Thyroid gland (tissue), 4 donors: Measurements from ENCODE around the gene TMEM217. TPM values are rescaled to one million over a fixed set of nuclear protein-coding genes. Genes with fewer than 3 reads are reported as not detected.
A peak's percentile ranks its signal among the peaks of the same experiment; 100 is the strongest.

Source experiments
- DNase-seq, 2 donors: peaks; one replicate each; pipeline ENCODE4 v3.0.0-alpha.2; 2019
- H3K27ac ChIP-seq, 3 donors: fragments of 200-600 bp; sonication (generic); 1 replicate in 2 of 3; 2 replicates in 1 of 3; pipeline ENCODE4 v1.5.1; 2016 to 2019; ENCODE audit warnings: mild to moderate bottlenecking in 1 of 3, moderate library complexity in 1 of 3
- H3K27me3 ChIP-seq: fragments of 200-600 bp; sonication (generic); one replicate; pipeline ENCODE4 v1.5.1; 2019
- H3K36me3 ChIP-seq, 2 donors: fragments of 200-600 bp; sonication (generic); one replicate each; pipeline ENCODE4 v1.5.1; 2016 to 2019
- H3K4me1 ChIP-seq, 2 donors: fragments of 200-600 bp; sonication (generic); one replicate each; pipeline ENCODE4 v1.5.1; 2017 to 2019
- H3K4me3 ChIP-seq, 3 donors: fragments of 200-600 bp; sonication (generic); replicated peaks in 1 of 3; 1 replicate in 2 of 3; 2 replicates in 1 of 3; pipeline ENCODE4 v1.5.1; 2016; ENCODE audit warnings: mild to moderate bottlenecking in 1 of 3
- H3K9me3 ChIP-seq: fragments of 200-600 bp; sonication (generic); one replicate; pipeline ENCODE4 v1.5.1; 2017
- POLR2A ChIP-seq, 2 donors: fragments of 450-650 bp; IDR thresholded peaks; one replicate each; pipeline ENCODE4 v1.6.1; 2017; ENCODE audit warnings: antibody characterized with exemption in 2 of 2, mild to moderate bottlenecking in 2 of 2, moderate library complexity in 1 of 2
- WGBS, 2 donors: methylation state at CpG; one replicate each; pipeline ENCODE4 v1.1.5; 2017; 5-methylcytosine and 5-hydroxymethylcytosine counted together
- intact Hi-C: fragments of 100-400 bp; cut with DNase I; formaldehyde crosslinking; loops from one replicate; pipeline ENCODE4 v1.15.1; 2023
- total RNA-seq, 4 donors: library from RNA; depleted of rRNA; stranded (reverse); fragments of >200 nt; gene quantifications; one replicate each; pipeline ENCODE4 v1.2.3, GENCODE V29; 2016
- TF ChIP-seq, protein P1 (sequence below), 6 experiments: fragments of 200-600 bp in 3 of 6; fragments of 450-650 bp in 3 of 6; sonication (generic) in 3 of 6; IDR thresholded peaks; one replicate each; pipeline ENCODE4 v1.5.1; 2016 to 2019; ENCODE audit warnings: antibody characterized with exemption in 6 of 6, mild to moderate bottlenecking in 2 of 6, inconsistent platforms in 1 of 6, moderate library complexity in 1 of 6

TMEM217 gene
- total RNA-seq, 4 donors from 2014 or later = 0.22 to 3.8 (median 1.0) TPM; not detected in 1

DNA sequence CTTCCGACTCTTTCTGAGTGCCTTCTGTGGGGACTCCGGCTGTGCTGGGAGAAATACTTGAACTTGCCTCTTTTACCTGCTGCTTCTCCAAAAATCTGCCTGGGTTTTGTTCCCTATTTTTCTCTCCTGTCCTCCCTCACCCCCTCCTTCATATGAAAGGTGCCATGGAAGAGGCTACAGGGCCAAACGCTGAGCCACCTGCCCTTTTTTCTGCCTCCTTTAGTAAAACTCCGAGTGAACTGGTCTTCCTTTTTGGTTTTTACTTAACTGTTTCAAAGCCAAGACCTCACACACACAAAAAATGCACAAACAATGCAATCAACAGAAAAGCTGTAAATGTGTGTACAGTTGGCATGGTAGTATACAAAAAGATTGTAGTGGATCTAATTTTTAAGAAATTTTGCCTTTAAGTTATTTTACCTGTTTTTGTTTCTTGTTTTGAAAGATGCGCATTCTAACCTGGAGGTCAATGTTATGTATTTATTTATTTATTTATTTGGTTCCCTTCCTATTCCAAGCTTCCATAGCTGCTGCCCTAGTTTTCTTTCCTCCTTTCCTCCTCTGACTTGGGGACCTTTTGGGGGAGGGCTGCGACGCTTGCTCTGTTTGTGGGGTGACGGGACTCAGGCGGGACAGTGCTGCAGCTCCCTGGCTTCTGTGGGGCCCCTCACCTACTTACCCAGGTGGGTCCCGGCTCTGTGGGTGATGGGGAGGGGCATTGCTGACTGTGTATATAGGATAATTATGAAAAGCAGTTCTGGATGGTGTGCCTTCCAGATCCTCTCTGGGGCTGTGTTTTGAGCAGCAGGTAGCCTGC, 83.2 kb downstream of the TMEM217 start:
- no peaks in the 10 kb centered on the region for H3K9me3 ChIP-seq
- no peaks in the 10 kb centered on the region for H3K27me3 ChIP-seq
- intact Hi-C loops = loop anchor here (5.0 to 10.0 kb wide), 2 partner anchors 38 to 290 kb away; partner anchors contain the start of gene C6orf89
- DNase-seq = no peak
- peaks cover 11 to 25% of the 10 kb centered on the region in 2 donors for H3K4me1 ChIP-seq
- 83 to 86% methylated on average over 10 of the region's 10 CpGs for WGBS, 2 donors
- no peak overlapping the region for H3K27ac ChIP-seq
- peaks cover 25 to 26% of the 10 kb centered on the region in 2 donors for H3K36me3 ChIP-seq
- no peak overlapping the region for H3K4me3 ChIP-seq
- TF ChIP-seq, protein P1, sequence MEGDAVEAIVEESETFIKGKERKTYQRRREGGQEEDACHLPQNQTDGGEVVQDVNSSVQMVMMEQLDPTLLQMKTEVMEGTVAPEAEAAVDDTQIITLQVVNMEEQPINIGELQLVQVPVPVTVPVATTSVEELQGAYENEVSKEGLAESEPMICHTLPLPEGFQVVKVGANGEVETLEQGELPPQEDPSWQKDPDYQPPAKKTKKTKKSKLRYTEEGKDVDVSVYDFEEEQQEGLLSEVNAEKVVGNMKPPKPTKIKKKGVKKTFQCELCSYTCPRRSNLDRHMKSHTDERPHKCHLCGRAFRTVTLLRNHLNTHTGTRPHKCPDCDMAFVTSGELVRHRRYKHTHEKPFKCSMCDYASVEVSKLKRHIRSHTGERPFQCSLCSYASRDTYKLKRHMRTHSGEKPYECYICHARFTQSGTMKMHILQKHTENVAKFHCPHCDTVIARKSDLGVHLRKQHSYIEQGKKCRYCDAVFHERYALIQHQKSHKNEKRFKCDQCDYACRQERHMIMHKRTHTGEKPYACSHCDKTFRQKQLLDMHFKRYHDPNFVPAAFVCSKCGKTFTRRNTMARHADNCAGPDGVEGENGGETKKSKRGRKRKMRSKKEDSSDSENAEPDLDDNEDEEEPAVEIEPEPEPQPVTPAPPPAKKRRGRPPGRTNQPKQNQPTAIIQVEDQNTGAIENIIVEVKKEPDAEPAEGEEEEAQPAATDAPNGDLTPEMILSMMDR (IDR thresholded peaks at IDR 0.05) = no peak
- TF ChIP-seq POLR2A (IDR thresholded peaks at IDR 0.05) = no peak

DNA sequence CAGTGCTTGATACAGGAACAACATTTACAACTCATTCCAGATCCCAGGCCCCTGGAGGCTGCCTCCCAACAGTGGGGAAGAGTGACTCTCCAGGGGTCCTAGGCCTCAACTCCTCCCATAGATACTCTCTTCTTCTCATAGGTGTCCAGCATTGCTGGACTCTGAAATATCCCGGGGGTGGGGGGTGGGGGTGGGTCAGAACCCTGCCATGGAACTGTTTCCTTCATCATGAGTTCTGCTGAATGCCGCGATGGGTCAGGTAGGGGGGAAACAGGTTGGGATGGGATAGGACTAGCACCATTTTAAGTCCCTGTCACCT, 83.8 kb downstream of the TMEM217 start:
- Histone ChIP-seq H3K36me3 (peaks cover 25 to 26% of the 10 kb centered on the region in 2 donors), H3K4me1 (peaks cover 11 to 26% of the 10 kb centered on the region in 2 donors), H3K4me3 (no peak overlapping the region), H3K9me3 (no peaks in the 10 kb centered on the region), H3K27ac (no peak overlapping the region), H3K27me3 (no peaks in the 10 kb centered on the region)
- DNase-seq = no peak
- WGBS, 2 donors = 81 to 88% methylated on average over 3 of the region's 3 CpGs
- TF ChIP-seq, protein P1 (IDR thresholded peaks at IDR 0.05) = no peak
- no peak for TF ChIP-seq POLR2A (IDR thresholded peaks at IDR 0.05)
- intact Hi-C loops = loop anchor here (5.0 to 10.0 kb wide), 2 partner anchors 38 to 289 kb away; partner anchors contain the start of gene C6orf89

DNA sequence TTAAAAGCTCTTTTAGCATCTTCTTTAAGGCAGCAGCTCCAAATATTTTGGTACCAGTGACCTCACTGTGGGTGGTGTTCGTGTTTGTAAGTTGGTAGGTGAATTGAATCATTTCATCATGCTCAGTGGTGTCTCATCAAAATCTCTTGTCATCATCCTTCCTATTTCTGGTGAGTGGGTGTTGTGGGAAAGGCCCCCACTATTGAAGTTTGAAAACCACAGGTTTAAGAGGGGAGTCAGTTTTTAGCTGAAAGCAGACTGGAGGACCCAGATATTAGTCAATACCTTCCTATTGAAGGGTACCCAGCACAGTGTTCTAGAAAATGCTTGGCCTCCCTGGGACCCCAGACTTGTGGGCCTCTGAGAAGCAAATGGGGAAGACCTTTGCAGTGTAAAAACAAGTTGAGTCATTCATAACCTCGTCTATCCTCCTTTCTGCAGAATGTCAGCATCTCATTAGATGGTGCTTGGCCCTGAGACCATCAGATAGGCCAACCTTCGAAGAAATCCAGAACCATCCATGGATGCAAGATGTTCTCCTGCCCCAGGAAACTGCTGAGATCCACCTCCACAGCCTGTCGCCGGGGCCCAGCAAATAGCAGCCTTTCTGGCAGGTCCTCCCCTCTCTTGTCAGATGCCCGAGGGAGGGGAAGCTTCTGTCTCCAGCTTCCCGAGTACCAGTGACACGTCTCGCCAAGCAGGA, 84.3 kb downstream of the TMEM217 start:
- TF ChIP-seq, protein P1 (IDR thresholded peaks at IDR 0.05) = no peak
- TF ChIP-seq POLR2A (IDR thresholded peaks at IDR 0.05) = no peak
- Histone ChIP-seq H3K27me3 (no peaks in the 10 kb centered on the region), H3K27ac (peak overlapping the region in 2 of 3 donors; percentile 87 to 95), H3K36me3 (peaks cover 25 to 26% of the 10 kb centered on the region in 2 donors), H3K4me1 (peaks cover 13 to 31% of the 10 kb centered on the region in 2 donors), H3K4me3 (no peak overlapping the region), H3K9me3 (no peaks in the 10 kb centered on the region)
- intact Hi-C loops = loop anchor here (2.0 to 10.0 kb wide), 3 partner anchors 39 to 289 kb away; partner anchors contain the start of gene C6orf89
- no peak for DNase-seq
- WGBS, 2 donors = 77 to 83% methylated on average over 8 to 9 of the region's 9 CpGs

DNA sequence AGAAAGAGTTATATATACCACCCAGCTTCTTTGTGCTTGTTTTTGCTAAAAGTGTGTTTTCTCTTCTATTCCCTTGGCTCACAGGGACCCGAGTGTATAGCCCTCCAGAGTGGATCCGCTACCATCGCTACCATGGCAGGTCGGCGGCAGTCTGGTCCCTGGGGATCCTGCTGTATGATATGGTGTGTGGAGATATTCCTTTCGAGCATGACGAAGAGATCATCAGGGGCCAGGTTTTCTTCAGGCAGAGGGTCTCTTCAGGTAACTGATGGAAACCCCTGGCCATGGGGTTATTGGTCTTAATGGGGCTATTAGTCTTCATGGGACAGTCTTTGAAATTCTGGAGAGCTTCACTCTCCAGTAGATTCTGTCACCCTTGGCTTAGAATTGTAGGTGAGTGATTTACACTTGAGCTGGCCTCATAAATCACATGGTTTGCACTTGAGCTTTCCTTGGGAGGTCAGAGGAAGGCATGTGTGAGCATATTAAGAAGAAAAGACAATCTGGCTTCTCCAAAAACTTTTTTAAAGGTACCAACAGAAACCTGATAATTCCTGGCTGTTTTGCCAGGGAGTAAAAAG, 84.9 kb downstream of the TMEM217 start:
- no peaks in the 10 kb centered on the region for H3K9me3 ChIP-seq
- intact Hi-C loops = loop anchor here (2.0 to 10.0 kb wide), 3 partner anchors 39 to 288 kb away; partner anchors contain the start of gene C6orf89
- DNase-seq = no peak
- H3K27ac ChIP-seq = peak overlapping the region; percentile 77 to 95 (median 87)
- peaks cover 13 to 37% of the 10 kb centered on the region in 2 donors for H3K4me1 ChIP-seq
- peak overlapping the region in 1 of 3 donors; percentile 3 for H3K4me3 ChIP-seq
- TF ChIP-seq, protein P1 (IDR thresholded peaks at IDR 0.05) = no peak
- TF ChIP-seq POLR2A (IDR thresholded peaks at IDR 0.05) = no peak
- H3K27me3 ChIP-seq = no peaks in the 10 kb centered on the region
- WGBS, 2 donors = 83 to 85% methylated on average over 7 of the region's 7 CpGs
- peaks cover 25 to 26% of the 10 kb centered on the region in 2 donors for H3K36me3 ChIP-seq
